ENCODE measurements around the gene TSC22D1. TPM values are rescaled to one million over a fixed set of nuclear protein-coding genes. Genes with fewer than 3 reads are reported as not detected.
A peak's percentile ranks its signal among the peaks of the same experiment; 100 is the strongest.
"Not testable (repeated sequence)": the region's sequence is repeated elsewhere in the genome, so short reads cannot be mapped to it uniquely, and the experiment has no call there.

Gene TSC22D1
- polyA plus RNA-seq, 4 donors, result 51.6 to 179 (median 86.9) TPM

- peaks cover 0 to 2% (median 0%) of the 10 kb centered on the region in 3 donors for H3K27me3 ChIP-seq (ENCODE audit: control insufficient read depth in 3 of 3, insufficient read depth in 3 of 3, low read length in 3 of 3)
- H3K4me3 ChIP-seq (ENCODE audit: low read depth in 1 of 3, low read length in 3 of 3), result no peak overlapping the region
- H3K27ac ChIP-seq (ENCODE audit: low read depth in 1 of 3, low read length in 2 of 3), result no peak overlapping the region
- H3K9me3 ChIP-seq (ENCODE audit: control insufficient read depth in 2 of 2, insufficient read depth in 1 of 2, low read depth in 1 of 2, low read length in 1 of 2), result no peaks in the 10 kb centered on the region
- H3K4me1 ChIP-seq (ENCODE audit: control insufficient read depth in 3 of 3, insufficient read depth in 2 of 3, low read depth in 1 of 3, low read length in 2 of 3), result no peaks in the 10 kb centered on the region
- H3K36me3 ChIP-seq (ENCODE audit: control insufficient read depth in 3 of 3, insufficient read depth in 2 of 3, low read depth in 1 of 3, low read length in 3 of 3), result no peaks in the 10 kb centered on the region
- no peak for FAIRE-seq
- 61 to 73% (median 70%) methylated on average over 6 of the region's 6 CpGs for WGBS, 3 donors
- no peak for DNase-seq
Measured at GRCh38 chr13:44605721-44606120, 29.6 kb upstream of the TSC22D1 start.

- no peaks in the 10 kb centered on the region for H3K4me1 ChIP-seq (ENCODE audit: control insufficient read depth in 3 of 3, insufficient read depth in 2 of 3, low read depth in 1 of 3, low read length in 2 of 3)
- H3K27me3 ChIP-seq (ENCODE audit: control insufficient read depth in 3 of 3, insufficient read depth in 3 of 3, low read length in 3 of 3), result peaks cover 0 to 2% (median 0%) of the 10 kb centered on the region in 3 donors
- no peaks in the 10 kb centered on the region for H3K9me3 ChIP-seq (ENCODE audit: control insufficient read depth in 2 of 2, insufficient read depth in 1 of 2, low read depth in 1 of 2, low read length in 1 of 2)
- no peak overlapping the region for H3K4me3 ChIP-seq (ENCODE audit: low read depth in 1 of 3, low read length in 3 of 3)
- FAIRE-seq (no peak), DNase-seq (no peak)
- no peaks in the 10 kb centered on the region for H3K36me3 ChIP-seq (ENCODE audit: control insufficient read depth in 3 of 3, insufficient read depth in 2 of 3, low read depth in 1 of 3, low read length in 3 of 3)
- 64 to 82% (median 71%) methylated on average over 2 of the region's 2 CpGs for WGBS, 3 donors
- no peak overlapping the region for H3K27ac ChIP-seq (ENCODE audit: low read depth in 1 of 3, low read length in 2 of 3)
Measured at GRCh38 chr13:44605275-44605674, 29.1 kb upstream of the TSC22D1 start.

- WGBS, 3 donors, result 16 to 62% (median 50%) methylated on average over 2 of the region's 2 CpGs
- FAIRE-seq (no peak), DNase-seq (peak; percentile 19 to 62)
- Histone ChIP-seq H3K36me3 (ENCODE audit: control insufficient read depth in 3 of 3, insufficient read depth in 2 of 3, low read depth in 1 of 3, low read length in 3 of 3) (no peaks in the 10 kb centered on the region), H3K27ac (ENCODE audit: low read depth in 1 of 3, low read length in 2 of 3) (peak overlapping the region in 1 of 3 donors; percentile 30), H3K9me3 (ENCODE audit: control insufficient read depth in 2 of 2, insufficient read depth in 1 of 2, low read depth in 1 of 2, low read length in 1 of 2) (peaks cover 0 to 7% of the 10 kb centered on the region in 2 donors), H3K4me1 (ENCODE audit: control insufficient read depth in 3 of 3, insufficient read depth in 2 of 3, low read depth in 1 of 3, low read length in 2 of 3) (no peaks in the 10 kb centered on the region), H3K27me3 (ENCODE audit: control insufficient read depth in 3 of 3, insufficient read depth in 3 of 3, low read length in 3 of 3) (no peaks in the 10 kb centered on the region), H3K4me3 (ENCODE audit: low read depth in 1 of 3, low read length in 3 of 3) (no peak overlapping the region)
Measured at GRCh38 chr13:44601586-44601985, 25.5 kb upstream of the TSC22D1 start.

GRCh38 chr13:44593861-44594592 is 17.9 kb upstream of the TSC22D1 start:
- DNase-seq, result not testable (repeated sequence)
- 92 to 96% (median 93%) methylated on average over 20 of the region's 20 CpGs for WGBS, 3 donors

GRCh38 chr13:44592216-44592847 is 16.2 kb upstream of the TSC22D1 start:
- Histone ChIP-seq H3K36me3 (ENCODE audit: control insufficient read depth in 3 of 3, insufficient read depth in 2 of 3, low read depth in 1 of 3, low read length in 3 of 3) (no peaks in the 10 kb centered on the region), H3K4me1 (ENCODE audit: control insufficient read depth in 3 of 3, insufficient read depth in 2 of 3, low read depth in 1 of 3, low read length in 2 of 3) (no peaks in the 10 kb centered on the region), H3K27ac (ENCODE audit: low read depth in 1 of 3, low read length in 2 of 3) (no peak overlapping the region), H3K27me3 (ENCODE audit: control insufficient read depth in 3 of 3, insufficient read depth in 3 of 3, low read length in 3 of 3) (no peaks in the 10 kb centered on the region), H3K4me3 (ENCODE audit: low read depth in 1 of 3, low read length in 3 of 3) (no peak overlapping the region), H3K9me3 (ENCODE audit: control insufficient read depth in 2 of 2, insufficient read depth in 1 of 2, low read depth in 1 of 2, low read length in 1 of 2) (peaks cover 0 to 8% of the 10 kb centered on the region in 2 donors)
- DNase-seq, result no peak
- no peak for FAIRE-seq
- WGBS, 3 donors, result 83 to 85% (median 84%) methylated on average over 6 of the region's 6 CpGs

More at GRCh38 chr13:44593861-44594592, 17.9 kb upstream of the TSC22D1 start:
- H3K36me3 ChIP-seq (ENCODE audit: control insufficient read depth in 3 of 3, insufficient read depth in 2 of 3, low read depth in 1 of 3, low read length in 3 of 3); H3K27me3 ChIP-seq (ENCODE audit: control insufficient read depth in 3 of 3, insufficient read depth in 3 of 3, low read length in 3 of 3); H3K27ac ChIP-seq (ENCODE audit: low read depth in 1 of 3, low read length in 2 of 3); H3K4me3 ChIP-seq (ENCODE audit: low read depth in 1 of 3, low read length in 3 of 3); H3K4me1 ChIP-seq (ENCODE audit: control insufficient read depth in 3 of 3, insufficient read depth in 2 of 3, low read depth in 1 of 3, low read length in 2 of 3); FAIRE-seq: not testable (repeated sequence)
- peaks cover 0 to 11% of the 10 kb centered on the region in 2 donors for H3K9me3 ChIP-seq (ENCODE audit: control insufficient read depth in 2 of 2, insufficient read depth in 1 of 2, low read depth in 1 of 2, low read length in 1 of 2)

- FAIRE-seq (no peak), DNase-seq (no peak)
- Histone ChIP-seq H3K9me3 (ENCODE audit: control insufficient read depth in 2 of 2, insufficient read depth in 1 of 2, low read depth in 1 of 2, low read length in 1 of 2) (peaks cover 0 to 5% of the 10 kb centered on the region in 2 donors), H3K27me3 (ENCODE audit: control insufficient read depth in 3 of 3, insufficient read depth in 3 of 3, low read length in 3 of 3) (no peaks in the 10 kb centered on the region), H3K36me3 (ENCODE audit: control insufficient read depth in 3 of 3, insufficient read depth in 2 of 3, low read depth in 1 of 3, low read length in 3 of 3) (no peaks in the 10 kb centered on the region), H3K27ac (ENCODE audit: low read depth in 1 of 3, low read length in 2 of 3) (no peak overlapping the region), H3K4me1 (ENCODE audit: control insufficient read depth in 3 of 3, insufficient read depth in 2 of 3, low read depth in 1 of 3, low read length in 2 of 3) (no peaks in the 10 kb centered on the region), H3K4me3 (ENCODE audit: low read depth in 1 of 3, low read length in 3 of 3) (no peak overlapping the region)
- 84 to 96% (median 88%) methylated on average over 13 to 15 of the region's 15 CpGs for WGBS, 3 donors
Measured at GRCh38 chr13:44591316-44591715, 15.2 kb upstream of the TSC22D1 start.

GRCh38 chr13:44583137-44583536 is 7.0 kb upstream of the TSC22D1 start:
- no peaks in the 10 kb centered on the region for H3K36me3 ChIP-seq (ENCODE audit: control insufficient read depth in 3 of 3, insufficient read depth in 2 of 3, low read depth in 1 of 3, low read length in 3 of 3)
- DNase-seq, result no peak
- no peaks in the 10 kb centered on the region for H3K9me3 ChIP-seq (ENCODE audit: control insufficient read depth in 2 of 2, insufficient read depth in 1 of 2, low read depth in 1 of 2, low read length in 1 of 2)
- H3K4me1 ChIP-seq (ENCODE audit: control insufficient read depth in 3 of 3, insufficient read depth in 2 of 3, low read depth in 1 of 3, low read length in 2 of 3), result peaks cover 0 to 6% (median 0%) of the 10 kb centered on the region in 3 donors
- 67 to 90% (median 90%) methylated on average over 3 of the region's 3 CpGs for WGBS, 3 donors
- no peak overlapping the region for H3K4me3 ChIP-seq (ENCODE audit: low read depth in 1 of 3, low read length in 3 of 3)
- no peak for FAIRE-seq
- no peaks in the 10 kb centered on the region for H3K27me3 ChIP-seq (ENCODE audit: control insufficient read depth in 3 of 3, insufficient read depth in 3 of 3, low read length in 3 of 3)
- no peak overlapping the region for H3K27ac ChIP-seq (ENCODE audit: low read depth in 1 of 3, low read length in 2 of 3)

GRCh38 chr13:44578067-44578400 is 1.9 kb upstream of the TSC22D1 start:
- FAIRE-seq (no peak), DNase-seq (no peak)
- Histone ChIP-seq H3K36me3 (ENCODE audit: control insufficient read depth in 3 of 3, insufficient read depth in 2 of 3, low read depth in 1 of 3, low read length in 3 of 3) (peaks cover 0 to 20% (median 0%) of the 10 kb centered on the region in 3 donors), H3K4me3 (ENCODE audit: low read depth in 1 of 3, low read length in 3 of 3) (peak overlapping the region; percentile 55 to 98 (median 89)), H3K27me3 (ENCODE audit: control insufficient read depth in 3 of 3, insufficient read depth in 3 of 3, low read length in 3 of 3) (no peaks in the 10 kb centered on the region), H3K27ac (ENCODE audit: low read depth in 1 of 3, low read length in 2 of 3) (peak overlapping the region; percentile 92 to 100 (median 93)), H3K4me1 (ENCODE audit: control insufficient read depth in 3 of 3, insufficient read depth in 2 of 3, low read depth in 1 of 3, low read length in 2 of 3) (peaks cover 6 to 16% (median 11%) of the 10 kb centered on the region in 3 donors), H3K9me3 (ENCODE audit: control insufficient read depth in 2 of 2, insufficient read depth in 1 of 2, low read depth in 1 of 2, low read length in 1 of 2) (no peaks in the 10 kb centered on the region)
- WGBS, 3 donors, result 2 to 3% (median 3%) methylated on average over 15 of the region's 15 CpGs

All from small intestine (tissue), 7 donors.